RPMI7951 (cell line): ENCODE results near the gene IRAK3. TPM values are rescaled to one million over a fixed set of nuclear protein-coding genes. Genes with fewer than 3 reads are reported as not detected.
"Not testable (repeated sequence)": the region's sequence is repeated elsewhere in the genome, so short reads cannot be mapped to it uniquely, and the experiment has no call there.

Source experiments
- DNase-seq: peaks from one replicate; pipeline ENCODE4 v3.0.0-alpha.2; 2012; ENCODE audit warnings: low read depth
- total RNA-seq: library from RNA; depleted of rRNA; stranded (reverse); fragments of >200 nt; shearing (Covaris generic); gene quantifications from 2 replicates; pipeline ENCODE4 v1.2.3, GENCODE V29; 2014; rRNA removed

The IRAK3 gene
- total RNA-seq, 1 experiment from 2014 or later: 4.8 TPM

GRCh38 chr12:66303316-66303804, 114.3 kb downstream of the IRAK3 start:
- DNase-seq: not testable (repeated sequence)

Other genes with a start within 250 kb of the IRAK3 start
- gene LLPH, start 58.5 kb upstream of the IRAK3 start, total RNA-seq: 5.9 and 9.7 TPM in 2 replicates
- gene TMBIM4, start 19.2 kb upstream of the IRAK3 start, total RNA-seq: 127 and 135 TPM in 2 replicates
- 2.4 and 2.6 TPM in 2 replicates for gene HELB, start 113.3 kb downstream of the IRAK3 start, total RNA-seq